Stimulated activated CD4-positive, alpha-beta T cell treated with anti-CD3 and anti-CD28 coated beads, Interleukin-4, amount 100 ng/mL, for 1 hour (primary cell): ENCODE measurements around the gene IDE.
"Not testable (repeated sequence)": the region's sequence is repeated elsewhere in the genome, so short reads cannot be mapped to it uniquely, and the experiment has no call there.

ENCODE experiments used
- DNase-seq: peaks from one replicate; pipeline ENCODE4 v3.0.0-alpha.2; 2020

The IDE gene

DNA sequence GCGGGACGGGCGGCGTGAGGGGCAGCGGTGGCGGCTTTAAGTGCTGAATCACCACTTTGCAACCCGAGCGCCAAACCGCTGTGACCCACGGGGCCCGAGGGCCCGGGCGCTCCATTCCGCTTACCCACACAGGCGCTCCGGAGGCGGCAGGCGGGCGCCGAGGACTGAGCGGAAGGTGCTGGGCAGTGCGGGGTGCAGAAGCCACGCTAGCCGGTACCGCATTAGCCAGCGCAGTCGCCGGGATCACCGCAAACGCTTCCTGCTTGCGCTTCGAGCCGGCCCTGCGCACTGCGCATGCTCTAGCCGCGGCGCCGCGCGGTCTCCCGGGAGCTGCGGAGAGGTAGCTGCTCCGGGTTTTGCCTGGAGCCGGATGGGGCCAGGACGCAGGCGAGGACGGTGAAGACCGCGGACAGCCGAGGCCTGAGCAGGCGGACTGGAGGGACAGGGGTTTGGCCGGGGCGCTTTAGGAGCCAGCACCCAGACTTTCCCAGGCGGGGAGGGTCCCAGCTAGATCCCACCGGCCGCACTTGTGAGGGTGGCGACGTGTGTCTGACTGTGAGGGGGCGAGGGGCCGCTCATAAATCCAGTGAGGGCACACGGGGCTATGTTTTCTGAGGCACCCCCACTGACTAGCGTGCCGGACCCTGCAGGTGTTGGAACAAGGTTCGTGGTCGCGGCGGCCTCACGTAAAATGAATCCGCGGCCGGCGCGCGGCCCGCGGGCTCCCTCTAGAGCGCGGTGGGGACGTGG, at the start of gene IDE:
IDE (minus strand) TSS at position 296 of the 750 bp plus-strand sequence; CDS start at position 222, 74 bp downstream.
- DNase-seq = peak; percentile 83

DNA sequence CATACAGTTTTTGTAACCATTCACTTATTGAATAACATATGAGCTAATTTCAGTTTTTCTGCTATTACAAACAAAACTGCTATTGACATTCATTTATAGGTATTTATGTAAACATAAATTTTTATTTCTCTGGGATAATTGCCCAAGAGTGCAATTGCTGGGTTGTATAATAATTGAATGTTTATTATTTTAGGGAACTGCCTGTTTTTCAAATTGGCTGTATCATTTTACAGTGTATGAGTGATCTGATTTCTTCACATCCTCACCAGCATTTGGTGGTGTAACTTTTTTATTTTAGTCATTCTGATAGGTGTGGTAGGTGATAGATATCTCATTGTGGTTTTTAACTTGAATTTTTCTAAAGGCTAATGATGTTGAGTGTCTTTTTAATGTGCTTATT, 45.5 kb upstream of the IDE start:
- DNase-seq = no peak

DNA sequence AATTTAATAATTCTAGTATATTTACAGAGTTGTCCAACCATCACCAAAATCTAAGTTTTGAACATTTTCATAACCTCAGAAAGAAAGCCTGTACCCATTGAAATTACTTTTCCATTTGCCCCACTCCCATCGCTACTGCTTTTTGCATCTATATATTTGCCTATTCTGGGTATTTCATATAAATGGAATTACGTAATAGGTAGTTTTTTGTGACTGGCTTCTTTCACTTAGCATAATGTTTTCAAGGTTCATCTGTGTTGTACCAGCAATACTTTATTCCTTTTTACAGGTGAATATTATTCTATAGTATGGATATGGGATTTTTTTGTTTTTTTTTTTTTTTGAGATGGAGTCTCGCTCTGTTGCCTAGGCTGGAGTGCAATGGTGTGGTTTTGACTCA, 41.6 kb upstream of the IDE start:
- no peak for DNase-seq

DNA sequence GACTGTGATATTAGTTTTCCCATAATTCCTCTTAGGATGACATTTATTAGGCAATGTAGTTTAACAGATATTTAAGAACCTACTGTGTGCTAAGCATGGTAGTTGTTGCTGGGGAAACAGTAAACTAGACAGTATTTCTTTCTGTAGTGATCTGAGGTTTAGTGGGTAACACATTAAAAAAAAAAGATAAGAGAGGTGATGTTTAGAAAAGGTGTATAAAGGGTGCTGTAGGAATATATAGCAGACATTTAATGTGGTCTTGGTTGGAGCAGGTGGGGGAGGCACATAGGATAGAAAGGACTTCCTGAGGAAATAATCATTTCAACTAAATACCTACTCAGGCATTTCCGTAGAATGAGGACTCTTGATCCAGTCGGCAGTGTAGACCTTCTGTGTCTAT, 30.9 kb upstream of the IDE start:
- DNase-seq = no peak

DNA sequence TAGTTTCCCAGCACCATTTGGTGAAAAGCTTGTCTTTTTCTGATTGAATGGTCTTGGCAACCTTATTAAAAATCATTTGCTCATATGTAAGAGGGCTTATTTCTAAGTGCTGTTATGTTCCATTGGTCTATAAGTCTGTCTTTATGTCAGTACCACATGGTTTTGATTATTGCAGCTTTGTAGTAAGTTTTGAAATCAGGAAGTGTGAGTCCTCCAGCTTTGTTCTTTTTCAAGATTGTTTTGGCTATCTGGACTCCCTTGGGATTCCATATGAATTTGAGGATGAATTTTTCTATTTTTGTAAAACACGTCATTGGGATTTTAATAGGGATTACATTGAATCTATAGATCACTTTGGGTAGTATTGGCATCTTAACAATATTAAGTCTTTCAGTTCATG, 24.4 kb upstream of the IDE start:
- no peak for DNase-seq

DNA sequence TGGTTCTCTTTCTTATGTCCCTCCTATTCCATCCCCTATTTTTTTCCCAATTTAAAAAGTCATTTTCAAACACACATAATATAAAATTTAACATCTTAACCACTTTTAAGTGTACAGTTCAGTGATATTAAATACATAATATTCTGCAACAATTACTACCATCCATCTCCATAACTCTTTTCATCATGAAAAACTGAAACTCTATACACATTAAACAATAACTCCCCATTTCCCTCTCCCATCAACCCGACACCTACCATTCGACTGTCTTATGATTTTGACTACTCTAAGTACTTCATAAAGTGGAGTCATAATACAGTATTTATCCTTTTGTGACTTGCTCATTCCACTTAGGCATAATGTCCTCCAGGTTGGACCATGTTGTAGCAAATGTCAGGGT, 21.6 kb upstream of the IDE start:
- no peak for DNase-seq

DNA sequence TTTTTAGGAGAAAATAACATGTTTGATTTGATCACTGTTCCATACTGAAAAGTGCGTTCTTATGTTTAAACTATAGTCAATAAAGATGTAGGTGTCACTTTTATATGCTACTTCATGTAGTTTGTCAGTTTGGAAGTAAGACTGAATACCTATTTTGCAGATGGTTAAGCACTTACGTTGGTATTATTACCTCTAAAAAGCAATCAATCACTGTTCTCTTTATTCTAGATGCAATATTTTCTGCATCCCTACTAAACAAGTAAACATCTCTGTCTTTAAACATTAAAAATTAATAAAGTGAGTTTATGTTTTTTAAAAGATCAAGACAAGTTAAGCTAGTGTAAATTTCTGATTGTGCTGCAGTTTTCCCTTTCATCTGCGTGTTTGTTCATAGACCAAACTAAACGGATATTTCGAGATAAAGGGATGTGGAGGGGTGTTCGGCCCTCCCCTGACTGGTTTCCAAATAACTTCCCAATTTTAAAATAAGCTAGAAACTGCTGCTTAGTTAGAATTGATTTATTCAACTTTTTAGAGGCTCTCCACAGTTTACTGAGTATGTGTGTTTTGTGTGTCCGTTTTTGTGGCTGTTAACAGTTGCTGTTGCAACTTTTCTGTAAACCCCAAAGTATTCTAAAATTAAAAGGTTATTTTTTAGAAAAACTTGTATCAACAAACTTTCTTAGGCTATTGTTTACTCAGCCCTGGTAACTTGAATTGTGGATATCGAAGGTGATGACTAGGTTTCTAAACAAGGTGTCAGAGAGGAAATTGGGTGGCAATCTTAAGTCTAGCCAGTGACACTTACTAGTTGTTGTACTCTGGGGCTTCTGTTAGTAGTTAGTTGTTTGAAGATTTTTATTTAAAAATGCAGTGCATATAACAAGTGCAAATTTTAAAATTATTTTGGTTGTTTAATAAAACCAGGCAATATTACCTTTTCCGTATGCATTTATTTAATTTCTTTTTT, 20.0 kb upstream of the IDE start:
- no peak for DNase-seq

DNA sequence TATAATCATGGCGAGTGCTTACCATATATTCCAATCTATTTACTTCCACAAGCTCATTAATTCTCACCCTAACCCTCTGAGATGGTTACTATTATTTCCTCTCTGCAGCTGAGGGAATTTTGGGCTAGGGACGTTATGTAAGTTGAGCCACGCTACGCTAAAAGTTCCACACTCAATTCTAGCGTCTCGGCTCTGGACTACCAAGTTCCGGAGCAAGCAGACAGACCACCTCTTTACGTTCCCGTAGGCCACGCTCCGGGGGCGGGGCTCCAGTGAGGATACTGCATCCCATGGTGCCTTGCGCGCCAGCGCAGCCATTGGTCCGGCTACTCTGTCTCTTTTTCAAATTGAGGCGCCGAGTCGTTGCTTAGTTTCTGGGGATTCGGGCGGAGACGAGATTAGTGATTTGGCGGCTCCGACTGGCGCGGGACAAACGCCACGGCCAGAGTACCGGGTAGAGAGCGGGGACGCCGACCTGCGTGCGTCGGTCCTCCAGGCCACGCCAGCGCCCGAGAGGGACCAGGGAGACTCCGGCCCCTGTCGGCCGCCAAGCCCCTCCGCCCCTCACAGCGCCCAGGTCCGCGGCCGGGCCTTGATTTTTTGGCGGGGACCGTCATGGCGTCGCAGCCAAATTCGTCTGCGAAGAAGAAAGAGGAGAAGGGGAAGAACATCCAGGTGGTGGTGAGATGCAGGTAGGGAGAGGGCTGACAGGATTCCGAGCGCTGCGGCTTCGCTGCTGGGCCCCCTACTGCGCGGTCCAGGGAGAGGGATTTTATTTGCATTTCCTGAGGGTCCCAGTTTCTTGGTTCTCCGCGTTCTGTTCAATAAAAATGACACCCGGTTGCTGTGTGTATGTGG, 19.1 kb upstream of the IDE start, which contains the start of gene KIF11:
KIF11 (plus strand) TSS at position 370 of the 858 bp plus-strand sequence; CDS start at position 616, 246 bp downstream.
- DNase-seq = peak; percentile 98

DNA sequence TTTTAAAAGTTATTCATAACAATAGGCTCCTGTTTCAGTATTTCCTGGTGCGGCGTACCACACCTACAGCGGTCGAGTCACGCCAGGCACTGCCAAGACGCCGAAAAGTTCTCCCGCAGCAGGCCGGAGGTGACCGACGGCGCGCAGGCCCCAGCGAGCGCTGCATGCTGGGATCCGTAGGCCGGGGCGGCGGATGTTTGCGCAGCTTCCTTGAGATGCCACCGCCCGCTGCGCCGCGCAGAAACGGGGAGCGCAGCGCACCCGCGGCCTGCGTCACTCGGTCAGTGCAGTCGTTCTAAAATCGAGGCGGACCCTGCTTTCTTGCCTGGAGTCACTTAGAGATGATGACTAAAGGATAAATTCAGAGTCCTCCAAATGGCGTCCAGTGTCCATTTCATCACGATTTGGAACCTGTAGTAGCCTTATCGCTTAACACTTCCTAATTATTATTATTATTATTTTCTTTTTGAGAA, 17.7 kb upstream of the IDE start:
- DNase-seq = peak; percentile 88

DNA sequence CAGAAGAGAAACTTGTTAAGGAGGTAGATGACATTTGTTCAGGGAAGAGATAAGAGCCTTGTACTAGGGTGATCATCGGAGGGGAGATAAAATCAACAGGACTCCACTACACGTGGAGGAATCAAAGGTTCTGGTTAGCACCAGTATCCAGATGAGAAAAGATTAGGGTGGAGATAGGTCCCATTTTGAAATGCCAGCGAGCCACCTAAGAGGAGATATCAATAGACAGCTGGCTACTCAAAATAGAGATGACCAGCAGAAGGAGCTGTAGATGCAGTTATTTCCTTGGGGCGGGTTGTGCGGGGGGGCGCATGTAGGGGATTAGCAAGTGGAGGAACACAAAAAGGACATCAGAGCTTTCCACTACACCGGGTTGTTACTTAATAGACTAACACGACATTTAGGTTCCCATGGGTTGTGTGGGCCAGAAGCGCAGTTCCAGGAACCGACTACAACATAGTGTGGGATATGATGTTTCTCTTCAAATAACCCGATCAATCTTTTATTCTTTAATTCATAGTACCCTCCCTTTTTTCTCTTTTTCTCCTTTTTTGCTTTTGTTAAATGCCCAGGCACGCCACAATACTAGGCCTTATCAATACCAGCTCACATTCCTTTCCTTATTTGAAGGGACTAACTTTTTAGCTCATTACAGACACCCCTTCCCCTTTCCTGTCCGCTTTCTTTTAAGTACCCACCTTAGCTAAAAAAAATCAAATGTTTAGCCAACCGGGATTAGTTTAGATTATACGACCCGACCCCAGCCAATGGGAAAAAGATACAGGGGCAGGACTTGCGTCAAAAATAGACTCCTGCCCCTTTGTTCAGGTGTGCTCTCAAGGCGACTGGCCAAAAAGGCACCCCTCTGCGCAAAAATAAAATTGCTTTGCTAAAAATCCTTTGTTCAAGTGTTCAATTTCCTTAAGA, 17.0 kb upstream of the IDE start:
- DNase-seq = peak; percentile 8

DNA sequence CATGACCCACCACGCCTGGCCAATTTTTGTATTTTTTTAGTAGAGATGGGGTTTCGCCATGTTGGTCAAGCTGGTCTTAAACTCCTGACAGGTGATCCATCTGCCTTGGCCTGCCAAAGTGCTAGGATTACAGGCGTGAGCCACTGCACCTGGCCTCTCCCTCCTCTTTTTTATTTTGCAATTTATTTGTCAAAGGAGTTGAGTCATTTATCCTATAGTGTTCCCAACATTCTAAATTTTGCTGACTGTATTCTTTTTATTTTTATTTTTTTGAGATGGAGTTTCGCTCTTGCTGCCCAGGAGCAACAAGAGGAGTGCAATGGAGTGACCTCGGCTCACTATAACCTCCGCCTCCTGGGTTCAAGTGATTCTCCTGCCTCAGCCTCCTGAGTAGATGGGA, 8.5 kb upstream of the IDE start:
- not testable (repeated sequence) for DNase-seq

DNA sequence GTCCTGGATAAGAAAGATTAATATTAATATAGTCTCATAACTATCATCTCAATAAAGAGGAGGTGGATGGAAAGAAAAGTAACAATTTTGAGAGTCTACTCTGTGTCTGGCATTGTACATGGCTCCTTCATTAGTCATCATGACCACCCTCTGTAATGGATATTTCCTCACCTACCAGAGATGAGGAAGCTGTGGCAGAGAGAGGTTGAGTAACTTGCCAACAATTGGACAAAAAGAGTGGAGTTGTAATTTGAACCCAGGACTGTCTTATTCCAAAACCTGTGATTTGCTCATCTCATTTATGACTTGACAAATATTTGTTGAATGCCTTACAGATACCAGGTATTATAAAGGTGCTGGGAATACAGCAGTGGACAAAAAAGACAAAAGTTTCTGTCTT, 2.1 kb upstream of the IDE start:
- no peak for DNase-seq

DNA sequence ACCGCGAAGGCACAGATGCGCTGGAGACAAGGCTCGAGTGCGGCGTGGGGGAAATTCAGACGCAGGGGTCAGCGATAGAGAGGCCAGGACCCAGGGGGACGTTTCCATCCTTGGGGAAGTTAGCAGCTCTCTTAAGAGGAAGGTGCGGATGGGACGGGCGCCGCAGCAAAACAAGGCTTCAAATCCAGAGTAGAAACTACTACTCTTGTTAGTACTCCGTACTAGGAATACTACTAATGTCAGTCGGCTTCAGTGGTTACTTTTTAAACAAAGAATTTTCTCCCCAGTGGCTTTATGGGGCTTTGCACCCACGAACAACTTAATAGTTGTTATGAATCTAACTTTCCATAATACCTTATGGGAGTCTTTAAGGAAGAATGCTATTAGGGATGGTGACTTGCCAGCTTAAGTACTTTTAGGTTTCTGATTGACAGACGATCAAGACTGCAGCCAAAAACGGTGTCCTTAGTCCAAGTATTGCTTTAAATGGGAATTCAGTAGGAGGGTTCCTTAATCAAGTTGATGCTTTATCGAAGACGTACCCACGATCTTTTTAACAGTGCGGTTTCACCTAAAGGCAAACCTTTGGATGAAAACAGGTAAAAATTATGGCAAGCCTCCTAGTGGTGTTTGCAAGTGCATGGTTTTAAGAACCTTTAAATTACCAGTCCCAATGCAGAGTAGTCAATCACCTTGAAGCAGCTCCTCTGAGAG, 812 bp upstream of the IDE start:
- no peak for DNase-seq

DNA sequence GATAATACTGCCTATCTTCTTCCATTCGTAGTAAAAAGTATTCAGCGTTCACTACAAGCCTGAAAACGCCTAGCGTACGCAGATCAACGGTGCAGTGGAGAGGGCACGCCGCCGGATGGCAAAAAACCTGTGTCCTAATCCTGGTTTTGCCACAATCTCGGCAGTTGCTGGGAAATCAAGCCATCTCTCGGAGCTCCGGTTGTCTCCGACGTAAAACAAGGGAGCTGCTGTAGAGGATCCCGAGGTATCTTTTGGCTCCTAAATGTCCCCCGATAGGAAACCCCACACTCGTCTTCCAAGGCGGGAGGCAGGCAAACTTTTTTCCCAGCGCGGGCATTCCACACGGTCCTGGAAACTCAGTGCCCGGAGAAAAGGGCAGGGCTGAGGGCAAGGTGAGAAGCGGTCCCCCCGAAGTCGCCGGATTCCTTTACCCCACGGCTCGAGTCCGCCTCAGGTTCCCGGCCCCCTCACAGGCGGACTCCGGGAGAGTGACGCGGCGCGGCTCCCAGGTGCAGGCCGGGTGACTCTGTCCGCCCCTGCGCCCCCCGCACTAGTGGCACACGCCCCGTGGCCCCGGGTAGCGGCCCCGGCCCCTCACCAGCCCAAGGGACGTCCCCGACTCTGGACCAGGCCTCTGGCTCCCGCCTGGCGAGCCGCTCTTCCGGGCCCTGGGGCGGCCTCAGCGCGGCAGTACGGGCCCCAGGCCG, 649 bp downstream of the IDE start:
- peak; percentile 44 for DNase-seq

DNA sequence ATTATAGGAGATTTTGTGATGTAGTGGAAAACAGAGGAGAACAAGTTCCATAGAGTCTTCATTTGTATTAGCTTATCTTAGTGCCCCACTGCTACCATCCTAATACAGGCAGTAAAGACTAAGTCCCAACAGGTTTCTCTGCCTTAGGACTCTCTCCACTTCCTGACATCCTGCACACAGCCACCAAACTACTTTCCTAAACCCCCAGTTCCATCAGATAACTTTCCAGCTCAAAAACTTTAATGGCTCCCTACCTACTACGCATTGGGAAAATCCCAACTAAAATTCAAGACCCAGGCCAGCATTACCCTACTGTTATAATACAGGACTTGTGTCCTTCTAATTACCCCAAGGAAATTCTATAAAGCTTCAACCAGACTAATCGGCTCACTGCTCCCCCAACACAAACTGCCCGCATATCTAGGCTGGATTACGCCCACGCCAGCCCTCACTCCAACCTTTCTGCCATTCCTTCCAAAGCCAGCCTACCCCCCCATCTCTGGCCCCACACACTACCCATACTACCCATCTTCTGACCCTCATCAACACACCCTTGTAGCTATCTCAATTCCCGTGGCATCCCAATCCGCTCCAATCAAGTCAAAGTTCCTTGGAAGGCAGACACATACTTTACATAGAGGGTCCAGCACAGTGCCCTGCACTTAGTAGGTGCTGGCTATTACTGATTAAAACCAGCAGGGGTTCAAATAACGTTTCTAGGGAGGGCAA, 1.4 kb downstream of the IDE start:
- no peak for DNase-seq

DNA sequence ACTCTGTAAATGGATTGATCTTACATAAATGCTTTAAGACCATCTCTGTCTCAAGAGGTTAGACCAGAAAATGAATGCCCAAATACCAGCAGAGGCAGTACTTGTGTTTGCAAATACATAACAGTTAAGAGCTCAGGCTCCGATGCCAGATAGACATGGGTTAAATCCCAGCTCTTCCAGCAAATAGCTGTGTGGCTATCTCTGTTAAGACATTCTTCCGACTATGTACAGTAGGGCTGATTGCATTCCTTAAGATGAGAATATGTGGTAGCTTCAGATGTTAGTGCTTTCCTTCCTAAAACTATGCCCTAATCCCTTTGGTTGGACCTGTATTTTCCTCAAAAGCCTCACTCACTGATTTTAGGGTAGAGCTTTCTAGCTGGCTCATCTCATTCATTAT, 2.2 kb downstream of the IDE start:
- DNase-seq = no peak

DNA sequence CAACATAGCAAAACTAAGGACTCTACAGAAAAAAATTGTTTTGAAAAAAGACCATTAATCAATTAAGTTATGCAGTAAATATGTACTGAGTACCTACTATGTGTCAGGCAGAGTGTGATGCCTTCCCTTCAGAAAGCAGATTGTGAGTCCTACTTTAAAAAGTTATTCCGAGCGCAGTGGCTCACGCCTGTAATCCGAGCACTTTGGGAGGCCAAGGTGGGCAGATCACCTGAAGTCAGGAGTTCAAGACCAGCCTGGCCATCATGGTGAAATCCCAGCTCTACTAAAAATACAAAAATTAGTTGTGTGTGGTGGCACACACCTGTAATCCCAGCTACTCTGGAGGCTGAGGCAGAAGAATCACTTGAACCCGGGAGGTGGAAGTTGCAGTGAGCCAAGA, 4.2 kb downstream of the IDE start:
- DNase-seq = not testable (repeated sequence)

DNA sequence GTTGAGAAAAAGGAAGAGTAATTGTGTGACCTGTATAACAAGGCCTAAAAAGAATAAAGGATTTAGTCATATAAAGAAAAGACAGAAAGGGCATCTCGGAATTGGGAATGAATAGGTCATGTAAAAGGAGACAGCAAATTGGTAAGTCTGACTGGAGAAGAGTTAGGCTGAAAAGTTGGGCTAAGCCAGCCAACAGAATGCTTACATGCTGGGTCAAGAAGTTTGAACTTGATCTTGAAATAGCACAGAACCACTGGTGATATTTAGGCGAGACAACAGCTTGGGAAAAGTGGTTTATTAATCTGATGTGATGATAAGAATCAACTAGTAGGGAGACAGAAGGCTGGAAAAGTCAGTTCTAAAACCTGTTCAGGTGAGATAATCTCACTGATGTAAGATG, 4.8 kb downstream of the IDE start:
- no peak for DNase-seq

DNA sequence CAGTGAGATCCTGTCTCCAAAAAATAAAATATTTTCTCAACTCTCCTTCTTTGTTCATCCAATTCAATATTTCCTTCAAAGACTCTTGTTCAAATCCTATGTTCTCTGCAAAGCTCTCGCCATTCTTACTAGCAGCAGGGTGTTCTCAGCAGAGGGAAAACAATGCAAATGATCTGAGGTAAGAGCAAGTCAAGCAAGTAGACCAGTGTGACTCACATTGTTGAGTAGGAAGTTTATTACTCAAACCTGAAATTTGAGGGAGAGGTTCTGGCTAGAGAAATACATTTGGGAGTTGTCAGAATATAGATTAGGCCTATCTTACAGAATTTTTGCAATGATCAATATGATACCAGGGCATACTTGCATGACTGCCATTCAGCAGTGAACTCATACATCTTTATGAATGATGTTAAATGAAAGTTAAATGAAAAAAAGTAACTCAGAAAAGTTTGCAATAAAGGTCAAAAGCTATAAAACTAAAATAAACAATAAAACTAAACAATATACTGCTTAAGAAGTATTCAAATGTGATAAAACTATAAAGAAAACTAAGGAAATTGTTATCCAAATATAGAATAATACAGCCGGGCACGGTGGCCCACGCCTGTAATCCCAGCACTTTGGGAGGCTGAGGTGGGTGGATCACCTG, 5.8 kb downstream of the IDE start:
- DNase-seq = no peak
